H1 (cell line): ENCODE data around the gene DYNC1I1. TPM values are rescaled to one million over a fixed set of nuclear protein-coding genes. Genes with fewer than 3 reads are reported as not detected.

Experiments used
- CTCF ChIA-PET: fragments of 300-600 bp; sonication (Branson Sonifier 250); formaldehyde crosslinking; loops from one replicate; lab custom pipeline; 2021; ENCODE audit not compliant: partially characterized antibody; lab: Charles Lee
- POLR2A ChIA-PET: fragments of 300-600 bp; sonication (Branson Sonifier 250); formaldehyde crosslinking; loops from one replicate; lab custom pipeline; 2021; ENCODE audit warnings: inconsistent platforms; ENCODE audit not compliant: partially characterized antibody; lab: Charles Lee
- DNase-seq, 2 experiments: peaks; one replicate each; pipeline versions ENCODE4 v3.0.0 to v3.0.0-alpha.2; 2010 to 2022; ENCODE audit warnings: low spot score in 2 of 2, low read depth in 1 of 2, mixed read lengths in 1 of 2
- FAIRE-seq: peaks from 2 replicates; lab custom pipeline; 2011; peaks lifted over from hg19 to GRCh38; lab: Jason Lieb, UNC
- H2AFZ ChIP-seq: 2 replicates; pipeline ENCODE4 v1.8.1; 2012; ENCODE audit warnings: low read length, inconsistent platforms
- H2AK5ac ChIP-seq: 2 replicates; pipeline ENCODE4 v1.6.1; 2013; ENCODE audit warnings: low read depth, low read length
- H2BK120ac ChIP-seq: replicated peaks from 2 replicates; pipeline ENCODE3; 2013; ENCODE audit warnings: low read depth, low read length, inconsistent platforms
- H2BK12ac ChIP-seq: 2 replicates; pipeline ENCODE4 v1.6.1; 2013; ENCODE audit warnings: low read depth, low read length
- H2BK15ac ChIP-seq: 2 replicates; pipeline ENCODE4 v1.6.1; 2013; ENCODE audit warnings: low read length
- H2BK20ac ChIP-seq: 2 replicates; pipeline ENCODE4 v1.6.1; 2013; ENCODE audit warnings: low read length
- H2BK5ac ChIP-seq: 2 replicates; pipeline ENCODE4 v1.6.1; 2013; ENCODE audit warnings: low read depth, low read length
- H3K14ac ChIP-seq: 2 replicates; pipeline ENCODE4 v1.6.1; 2013; ENCODE audit warnings: inconsistent platforms; ENCODE audit not compliant: insufficient read length
- H3K18ac ChIP-seq: 2 replicates; pipeline ENCODE4 v1.6.1; 2013; ENCODE audit warnings: low read length; ENCODE audit errors: extremely low read depth
- H3K23ac ChIP-seq: 2 replicates; pipeline ENCODE4 v1.6.1; 2013; ENCODE audit warnings: inconsistent platforms; ENCODE audit not compliant: insufficient read length
- H3K23me2 ChIP-seq: 2 replicates; pipeline ENCODE4 v1.6.1; 2013; ENCODE audit warnings: low read depth, low read length
- H3K27ac ChIP-seq: 2 replicates; pipeline ENCODE4 v1.6.1; 2011; ENCODE audit warnings: low read depth, low read length, inconsistent platforms
- H3K27me3 ChIP-seq, 4 experiments: replicated peaks in 1 of 4; 1 replicate in 1 of 4; 2 replicates in 3 of 4; pipeline versions ENCODE4 v1.6.1 to v1.8.1; 2011 to 2013; ENCODE audit warnings: low read length in 3 of 4, mild to moderate bottlenecking in 3 of 4, inconsistent platforms in 2 of 4, mixed read lengths in 2 of 4, moderate library complexity in 1 of 4; ENCODE audit not compliant: control insufficient read depth in 3 of 4, insufficient read depth in 3 of 4; ENCODE audit errors: extremely low read depth in 1 of 4
- H3K36me3 ChIP-seq, 4 experiments: 2 replicates each; pipeline versions ENCODE4 v1.6.1 to v1.8.1; 2011 to 2013; ENCODE audit warnings: mild to moderate bottlenecking in 4 of 4, low read length in 3 of 4, moderate library complexity in 2 of 4, control low read depth in 1 of 4, inconsistent platforms in 1 of 4; ENCODE audit not compliant: insufficient read depth in 4 of 4, control insufficient read depth in 2 of 4
- H3K4ac ChIP-seq: replicated peaks from 2 replicates; pipeline ENCODE3; 2013; ENCODE audit warnings: low read length, low read depth, mixed read lengths, inconsistent platforms; ENCODE audit not compliant: insufficient read length
- H3K4me1 ChIP-seq, 4 experiments: replicated peaks in 1 of 4; 1 replicate in 1 of 4; 2 replicates in 3 of 4; pipeline versions ENCODE4 v1.6.1 to v1.8.1; 2011 to 2013; ENCODE audit warnings: low read length in 3 of 4, inconsistent platforms in 2 of 4, mixed read lengths in 1 of 4; ENCODE audit not compliant: insufficient read depth in 4 of 4, control insufficient read depth in 3 of 4
- H3K4me2 ChIP-seq, 2 experiments: 2 replicates each; pipeline versions ENCODE4 v1.6.1 to v1.8.1; 2011 to 2013; ENCODE audit warnings: low read depth in 2 of 2, low read length in 2 of 2, control low read depth in 1 of 2, inconsistent platforms in 1 of 2, mild to moderate bottlenecking in 1 of 2; ENCODE audit not compliant: insufficient read depth in 1 of 2
- H3K4me3 ChIP-seq, 4 experiments: fragments of 200-600, 300-600 bp in 1 of 4; sonication (generic), shearing (Covaris generic), sonication (Bioruptor Twin) in 1 of 4; 2 replicates each; pipeline versions ENCODE4 v1.5.1 to v1.8.1; 2011 to 2016; ENCODE audit warnings: low read length in 4 of 4, low read depth in 3 of 4, control low read depth in 2 of 4, inconsistent platforms in 2 of 4, mild to moderate bottlenecking in 2 of 4, mixed read lengths in 1 of 4, moderate library complexity in 1 of 4; ENCODE audit not compliant: insufficient read depth in 2 of 4; ENCODE audit errors: extremely low read depth in 1 of 4
- H3K56ac ChIP-seq: replicated peaks from 2 replicates; pipeline ENCODE3; 2013; ENCODE audit warnings: low read depth, mild to moderate bottlenecking, mixed read lengths, low read length, inconsistent platforms; ENCODE audit not compliant: insufficient read length
- H3K79me1 ChIP-seq: 2 replicates; pipeline ENCODE4 v1.6.1; 2013; ENCODE audit warnings: low read depth, low read length, control low read depth
- H3K79me2 ChIP-seq, 2 experiments: 2 replicates each; pipeline versions ENCODE4 v1.6.1 to v1.8.1; 2012 to 2013; ENCODE audit warnings: low read length in 2 of 2, mild to moderate bottlenecking in 2 of 2, inconsistent platforms in 1 of 2; ENCODE audit not compliant: insufficient read depth in 2 of 2, control insufficient read depth in 1 of 2
- H3K9ac ChIP-seq, 4 experiments: replicated peaks in 1 of 4; 1 replicate in 1 of 4; 2 replicates in 3 of 4; pipeline versions ENCODE4 v1.6.1 to v1.8.1; 2011 to 2013; ENCODE audit warnings: low read depth in 3 of 4, low read length in 3 of 4, control low read depth in 2 of 4, mild to moderate bottlenecking in 2 of 4, moderate library complexity in 2 of 4, inconsistent platforms in 1 of 4; ENCODE audit errors: extremely low read depth in 1 of 4
- H3K9me3 ChIP-seq, 2 experiments: 2 replicates each; pipeline versions ENCODE4 v1.6.1 to v1.8.1; 2012 to 2013; ENCODE audit warnings: mild to moderate bottlenecking in 2 of 2, moderate library complexity in 2 of 2, control low read depth in 1 of 2, inconsistent platforms in 1 of 2, low read depth in 1 of 2, low read length in 1 of 2, mixed read lengths in 1 of 2; ENCODE audit not compliant: insufficient read depth in 2 of 2
- H4K20me1 ChIP-seq, 2 experiments: replicated peaks in 1 of 2; 2 replicates each; pipeline versions ENCODE3 to v1.8.1; 2011 to 2013; ENCODE audit warnings: inconsistent platforms in 2 of 2, low read length in 2 of 2, mild to moderate bottlenecking in 1 of 2; ENCODE audit not compliant: insufficient read depth in 2 of 2, control insufficient read depth in 1 of 2
- H4K5ac ChIP-seq: 2 replicates; pipeline ENCODE4 v1.6.1; 2013; ENCODE audit warnings: low read length, low read depth, mixed read lengths, inconsistent platforms; ENCODE audit not compliant: insufficient read length
- H4K8ac ChIP-seq: 2 replicates; pipeline ENCODE4 v1.8.0; 2013; ENCODE audit warnings: mild to moderate bottlenecking, moderate library complexity, low read length, inconsistent platforms; ENCODE audit not compliant: insufficient read depth; ENCODE audit errors: extremely low read depth
- H4K91ac ChIP-seq: replicated peaks from 2 replicates; pipeline ENCODE3; 2013; ENCODE audit warnings: low read length, mixed read lengths, inconsistent platforms; ENCODE audit not compliant: insufficient read length
- RAD21 ChIP-seq, 2 experiments: IDR thresholded peaks in 1 of 2; conservative IDR thresholded peaks in 1 of 2; 2 replicates each; pipeline ENCODE4 v1.6.1; 2011; ENCODE audit warnings: low read depth in 2 of 2, low read length in 2 of 2, improper control_type of control experiment in 1 of 2, inconsistent platforms in 1 of 2, mild to moderate bottlenecking in 1 of 2, moderate library complexity in 1 of 2
- RXRA ChIP-seq: IDR thresholded peaks from 2 replicates; pipeline ENCODE4 v1.6.1; 2011; ENCODE audit warnings: low read depth, mild to moderate bottlenecking, low read length, moderate library complexity; ENCODE audit not compliant: insufficient read depth
- WGBS, 2 experiments: shearing (Covaris generic) in 1 of 2; methylation state at CpG; one replicate each; pipeline versions ENCODE4 v1.1.6 to v1.1.7; 2013 to 2015; ENCODE audit warnings: low lambda C conversion rate in 2 of 2, mixed read lengths in 2 of 2, inconsistent platforms in 1 of 2, low coverage in 1 of 2, missing lambda C conversion rate in 1 of 2; ENCODE audit not compliant: insufficient replicate concordance in 2 of 2, insufficient coverage in 1 of 2, insufficient read length in 1 of 2; ENCODE audit errors: extremely low coverage in 1 of 2, missing lambda C conversion rate in 1 of 2; 5-methylcytosine and 5-hydroxymethylcytosine counted together
- polyA plus RNA-seq, 7 experiments: library from polyadenylated mRNA; depleted of rRNA in 3 of 7; stranded (reverse) in 5 of 7; unstranded in 2 of 7; fragments of >200 nt in 5 of 7; fragments of 200-250 nt in 2 of 7; gene quantifications; 1 replicate in 5 of 7; 2 replicates in 1 of 7; 4 replicates in 1 of 7; pipeline versions ENCODE4 v1.2.1 to v1.2.3, GENCODE V29; 2011 to 2013; ENCODE audit warnings: missing spikeins in 2 of 7, mixed read lengths in 2 of 7
- total RNA-seq: library from RNA; stranded (reverse); fragmentation: NEBNext Ultra II Directional; extraction: Animal tissue kit (Norgen Biotek cat#: 25700); gene quantifications from 2 replicates; pipeline ENCODE4 v1.2.1, GENCODE V29; 2021
- TF ChIP-seq, protein P1 (sequence below), 3 experiments: IDR thresholded peaks; 1 replicate in 2 of 3; 2 replicates in 1 of 3; pipeline versions ENCODE4 v1.5.1 to v1.6.1; 2011; ENCODE audit warnings: low read length in 3 of 3, mild to moderate bottlenecking in 3 of 3, inconsistent platforms in 2 of 3, low read depth in 1 of 3, moderate library complexity in 1 of 3; ENCODE audit not compliant: insufficient read depth in 1 of 3; ENCODE audit errors: control extremely low read depth in 1 of 3

Gene DYNC1I1
- total and polyA plus RNA-seq, 2 of the 8 experiments (the other 6 are each of a cell fraction or from before 2014, with no cell fraction given) = 0.45 to 0.58 TPM

- no peak overlapping the region for H3K4me3 ChIP-seq
- H2BK20ac ChIP-seq = no peak overlapping the region
- H3K23me2 ChIP-seq = no peaks in the 10 kb centered on the region
- H3K27me3 ChIP-seq = no peaks in the 10 kb centered on the region
- FAIRE-seq (no peak), DNase-seq (no peak)
- no peak overlapping the region for H2BK15ac ChIP-seq
- WGBS, 2 experiments = 51% methylated on average over 5 of the region's 5 CpGs; no CpG with 5 or more reads in 1 of the 2 experiments
- H4K91ac ChIP-seq = no peak overlapping the region
- no peak overlapping the region for H3K4ac ChIP-seq
- H3K9me3 ChIP-seq = no peaks in the 10 kb centered on the region
- no peak overlapping the region for H3K56ac ChIP-seq
- no peak overlapping the region for H2BK5ac ChIP-seq
- no peak overlapping the region for H3K14ac ChIP-seq
- H3K23ac ChIP-seq = no peak overlapping the region
- H3K79me1 ChIP-seq = no peaks in the 10 kb centered on the region
- CTCF ChIA-PET = interaction anchor here (0.8 to 2.1 kb wide), 12 partner anchors 12 to 373 kb away, joined by 3 to 10 read pairs (median 3); no protein-coding TSS in a partner anchor
- H4K8ac ChIP-seq = no peak overlapping the region
- TF ChIP-seq RXRA = no peak
- TF ChIP-seq RAD21 (IDR thresholded peaks at IDR 0.05 in 1 of 2, conservative IDR thresholded peaks at IDR 0.05 in 1 of 2; ENCODE audit: low read depth in 2 of 2, low read length in 2 of 2) = peak in 1 of 2 experiments; percentile 36; a peak in 2 of 4 replicates
- TF ChIP-seq, protein P1, sequence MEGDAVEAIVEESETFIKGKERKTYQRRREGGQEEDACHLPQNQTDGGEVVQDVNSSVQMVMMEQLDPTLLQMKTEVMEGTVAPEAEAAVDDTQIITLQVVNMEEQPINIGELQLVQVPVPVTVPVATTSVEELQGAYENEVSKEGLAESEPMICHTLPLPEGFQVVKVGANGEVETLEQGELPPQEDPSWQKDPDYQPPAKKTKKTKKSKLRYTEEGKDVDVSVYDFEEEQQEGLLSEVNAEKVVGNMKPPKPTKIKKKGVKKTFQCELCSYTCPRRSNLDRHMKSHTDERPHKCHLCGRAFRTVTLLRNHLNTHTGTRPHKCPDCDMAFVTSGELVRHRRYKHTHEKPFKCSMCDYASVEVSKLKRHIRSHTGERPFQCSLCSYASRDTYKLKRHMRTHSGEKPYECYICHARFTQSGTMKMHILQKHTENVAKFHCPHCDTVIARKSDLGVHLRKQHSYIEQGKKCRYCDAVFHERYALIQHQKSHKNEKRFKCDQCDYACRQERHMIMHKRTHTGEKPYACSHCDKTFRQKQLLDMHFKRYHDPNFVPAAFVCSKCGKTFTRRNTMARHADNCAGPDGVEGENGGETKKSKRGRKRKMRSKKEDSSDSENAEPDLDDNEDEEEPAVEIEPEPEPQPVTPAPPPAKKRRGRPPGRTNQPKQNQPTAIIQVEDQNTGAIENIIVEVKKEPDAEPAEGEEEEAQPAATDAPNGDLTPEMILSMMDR (IDR thresholded peaks at IDR 0.05; ENCODE audit: control extremely low read depth in 1 of 3, insufficient read depth in 1 of 3, low read depth in 1 of 3, low read length in 3 of 3) = peak; percentile 31 to 60 (median 43)
- H3K4me2 ChIP-seq = no peak overlapping the region
- no peaks in the 10 kb centered on the region for H3K36me3 ChIP-seq
- no peak overlapping the region for H2AFZ ChIP-seq
- no peak overlapping the region for H2BK12ac ChIP-seq
- no peak overlapping the region for H3K18ac ChIP-seq
- H3K4me1 ChIP-seq = no peaks in the 10 kb centered on the region
- no peak overlapping the region for H3K9ac ChIP-seq
- H2AK5ac ChIP-seq = no peak overlapping the region
- no peak overlapping the region for H4K5ac ChIP-seq
- no peaks in the 10 kb centered on the region for H4K20me1 ChIP-seq
- H3K27ac ChIP-seq = no peak overlapping the region
- POLR2A ChIA-PET = no interaction called here
- H2BK120ac ChIP-seq = no peak overlapping the region
- H3K79me2 ChIP-seq = no peaks in the 10 kb centered on the region
These were observed 127.7 kb downstream of the DYNC1I1 start for GRCh38 chr7:95899919-95900513.
